ENCODE data around the gene SPATC1L.

- TF ChIP-seq CTCF (IDR thresholded peaks at IDR 0.05; ENCODE audit: insufficient read depth, low read length) (no peak), GABPA (IDR thresholded peaks at IDR 0.05; ENCODE audit: low read depth) (no peak), SPI1 (IDR thresholded peaks at IDR 0.05; ENCODE audit: borderline replicate concordance, low read depth) (no peak), REST (IDR thresholded peaks at IDR 0.05; ENCODE audit: insufficient replicate concordance, low read depth) (no peak), POLR2AphosphoS5 (IDR thresholded peaks at IDR 0.05; ENCODE audit: low read depth) (no peak)
Measured at GRCh38 chr21:46129846-46130651, 54.2 kb downstream of the SPATC1L start.
